Activated T-cell treated with anti-CD3 and anti-CD28 coated beads for 48 hours (primary cell): Measurements from ENCODE around the gene PRKACA.
"Not testable (repeated sequence)": the region's sequence is repeated elsewhere in the genome, so short reads cannot be mapped to it uniquely, and the experiment has no call there.

Experiments
- DNase-seq: peaks from one replicate; pipeline ENCODE4 v3.0.0-alpha.2; 2020; ENCODE audit warnings: low read depth

Gene PRKACA

GRCh38 chr19:14147797-14148605 lies 30.4 kb upstream of the PRKACA start:
- DNase-seq, result peak; percentile 55

GRCh38 chr19:14146789-14147216 lies 29.2 kb upstream of the PRKACA start:
- no peak for DNase-seq

- DNase-seq, result not testable (repeated sequence)
Observed at GRCh38 chr19:14146169-14146568, 28.6 kb upstream of the PRKACA start.

- no peak for DNase-seq
Observed at GRCh38 chr19:14145381-14145780, 27.8 kb upstream of the PRKACA start.

- DNase-seq, result no peak
Observed at GRCh38 chr19:14142262-14143190, 25.0 kb upstream of the PRKACA start.

DNA sequence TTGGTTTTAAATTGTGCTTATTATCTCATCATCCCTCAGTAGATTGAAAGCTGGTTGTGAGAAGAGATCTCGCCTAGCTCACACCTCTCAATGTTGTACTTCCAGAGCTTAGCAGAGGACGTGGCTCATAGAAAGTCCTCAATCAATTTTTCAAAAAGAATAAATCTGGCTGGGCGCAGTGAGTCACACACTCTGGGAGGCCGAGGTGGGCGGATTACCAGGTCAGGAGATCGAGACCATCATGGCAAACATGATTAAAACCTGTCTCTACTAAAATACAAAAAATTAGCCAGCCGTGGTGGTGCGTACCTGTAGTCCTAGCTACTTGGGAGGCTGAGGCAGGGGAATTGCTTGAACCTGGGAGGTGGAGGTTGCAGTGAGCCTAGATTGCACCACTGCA lies 23.5 kb upstream of the PRKACA start:
- no peak for DNase-seq

- DNase-seq, result no peak
Observed at GRCh38 chr19:14139944-14140343, 22.4 kb upstream of the PRKACA start.

DNA sequence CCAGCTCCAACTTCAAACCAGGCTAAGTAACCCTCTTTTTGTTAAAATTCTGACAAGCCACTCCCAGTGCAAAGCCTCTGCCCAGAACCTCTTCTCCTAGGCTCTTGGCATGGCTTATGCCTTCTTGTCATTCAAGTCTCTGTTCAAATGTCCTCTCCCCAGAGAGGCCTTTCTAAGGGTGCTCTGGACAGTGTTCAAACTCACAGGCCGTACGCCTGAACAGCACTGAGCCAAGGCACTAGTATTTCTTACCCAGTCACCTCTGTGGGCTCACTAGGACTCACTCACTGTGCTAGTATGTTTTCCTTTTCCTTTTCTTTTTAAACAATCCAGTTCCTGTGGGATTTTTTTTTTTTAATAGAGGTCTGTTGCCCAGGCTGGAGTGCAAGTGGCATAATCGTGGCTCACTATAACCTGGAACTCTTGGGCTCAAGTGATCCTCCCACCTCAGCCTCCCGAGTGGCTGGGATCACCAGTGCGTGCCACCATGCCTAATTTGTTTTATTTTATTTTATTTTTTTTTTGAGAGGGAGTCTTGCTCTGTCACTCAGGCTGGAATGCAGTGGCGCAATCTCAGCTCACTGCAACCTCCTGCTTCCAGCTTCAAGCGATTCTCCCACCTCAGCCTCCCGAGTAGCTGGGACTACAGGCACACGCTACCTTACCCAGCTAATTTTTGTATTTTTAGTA lies 21.2 kb upstream of the PRKACA start:
- DNase-seq, result no peak

DNA sequence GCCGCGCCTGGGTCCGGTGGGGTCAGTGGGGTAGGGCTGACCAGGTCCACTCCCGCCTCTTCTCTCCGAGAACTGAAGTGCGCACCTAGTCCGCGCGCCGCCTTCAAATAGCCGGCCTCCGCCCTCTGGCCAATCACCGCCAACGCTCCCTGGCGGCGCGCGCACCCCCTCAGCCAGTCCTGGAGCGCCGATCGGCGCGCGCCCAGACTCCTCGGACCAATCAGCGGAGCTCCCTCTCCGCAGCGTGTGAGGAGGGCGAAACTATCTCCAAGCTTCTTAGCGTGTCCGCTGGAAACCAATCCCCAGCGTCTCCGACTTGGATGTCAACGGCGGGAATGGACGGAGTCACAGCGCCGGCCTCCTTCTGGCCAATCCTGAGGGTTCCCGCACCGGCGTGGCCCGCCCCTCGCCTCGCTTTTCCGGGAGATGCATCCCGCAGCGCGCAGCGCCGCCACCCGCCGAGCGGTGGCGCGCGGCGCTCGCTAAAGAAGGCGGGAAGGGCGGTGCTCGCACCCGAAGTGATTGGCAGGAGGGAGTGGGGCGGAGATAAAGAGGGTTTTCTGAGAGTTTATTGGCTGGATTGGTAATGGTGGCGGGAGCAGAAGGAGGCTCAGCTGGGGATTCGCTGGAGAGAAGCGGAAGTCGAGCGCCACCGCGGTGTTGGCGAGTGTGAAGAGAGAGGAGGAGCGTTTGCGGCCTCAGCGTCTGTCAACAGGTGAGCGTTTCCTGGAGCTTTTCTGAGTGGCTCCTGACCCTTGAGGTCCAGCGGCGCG lies 19.1 kb upstream of the PRKACA start, which contains the start of gene ASF1B:
Gene ASF1B (minus strand): TSS at position 81 of the 773 bp plus-strand sequence. CDS start 133 bp downstream, outside the sequence.
- peak; percentile 98 for DNase-seq

DNA sequence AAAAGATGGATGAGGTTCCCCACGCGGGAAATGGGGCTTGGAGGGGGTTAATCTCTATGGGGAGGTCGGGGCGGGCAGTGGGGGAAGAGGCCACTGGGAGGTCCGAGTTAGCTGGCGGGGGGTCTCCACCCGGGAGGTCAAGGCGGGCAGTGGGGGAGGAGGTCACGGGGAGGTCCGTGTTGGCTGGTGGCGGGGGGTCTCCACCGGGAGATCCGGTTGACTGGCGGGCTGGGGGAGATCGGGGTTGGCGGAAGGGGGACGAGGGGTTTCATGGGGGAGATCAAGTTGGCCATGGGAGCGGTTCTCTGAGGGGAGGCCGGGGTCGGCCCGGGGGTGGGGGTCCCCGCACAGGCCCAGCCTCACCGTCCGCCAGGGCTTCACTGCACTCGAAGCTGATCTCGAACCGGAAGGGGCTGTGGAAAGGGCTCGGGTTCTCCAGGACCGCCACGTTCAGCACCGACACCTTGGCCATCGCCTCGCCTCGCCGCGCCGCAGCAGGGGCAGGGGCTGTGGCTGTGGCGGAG lies 18.5 kb upstream of the PRKACA start:
- no peak for DNase-seq

DNA sequence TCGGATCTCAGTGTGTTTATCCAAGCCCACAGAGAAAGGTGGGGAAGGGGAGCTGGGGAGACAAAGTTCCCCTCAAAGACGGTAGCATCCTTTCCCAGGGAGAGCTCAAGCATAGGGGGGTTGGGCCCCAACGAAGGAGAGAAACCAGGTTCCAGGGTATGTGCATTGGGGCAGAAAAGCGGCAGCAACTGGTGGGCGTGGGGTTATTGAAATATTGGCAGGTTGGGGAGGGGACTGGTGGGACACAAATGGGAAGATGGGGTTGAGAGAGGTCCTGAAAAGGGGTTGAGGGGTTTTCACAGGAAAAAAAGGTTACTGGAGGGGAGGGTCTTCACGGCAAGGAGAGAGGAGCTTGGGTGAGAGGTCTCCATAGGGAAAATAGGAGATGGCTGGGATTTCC lies 17.8 kb upstream of the PRKACA start:
- DNase-seq, result no peak

GRCh38 chr19:14127929-14128509 lies 10.5 kb upstream of the PRKACA start:
- no peak for DNase-seq

DNA sequence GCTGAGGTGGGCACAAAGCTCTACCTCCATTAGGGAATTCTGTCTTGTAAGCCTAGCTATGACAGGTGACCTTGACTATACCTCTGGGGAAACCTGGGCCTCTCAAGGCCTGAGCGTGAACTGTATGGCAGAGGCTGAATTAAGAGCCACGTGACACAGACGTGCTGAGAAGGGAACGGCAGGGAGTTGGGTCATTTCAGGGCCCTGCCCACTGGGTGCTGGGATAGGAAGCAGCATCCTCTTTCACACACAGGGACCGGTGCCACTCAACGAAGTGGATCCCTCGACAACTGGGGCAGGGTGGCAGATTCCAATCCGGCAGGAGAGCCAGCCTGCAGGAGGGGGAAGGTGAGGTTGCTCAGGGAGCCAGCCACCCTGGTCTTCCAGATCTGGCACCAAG lies 9.6 kb upstream of the PRKACA start:
- DNase-seq, result no peak

DNA sequence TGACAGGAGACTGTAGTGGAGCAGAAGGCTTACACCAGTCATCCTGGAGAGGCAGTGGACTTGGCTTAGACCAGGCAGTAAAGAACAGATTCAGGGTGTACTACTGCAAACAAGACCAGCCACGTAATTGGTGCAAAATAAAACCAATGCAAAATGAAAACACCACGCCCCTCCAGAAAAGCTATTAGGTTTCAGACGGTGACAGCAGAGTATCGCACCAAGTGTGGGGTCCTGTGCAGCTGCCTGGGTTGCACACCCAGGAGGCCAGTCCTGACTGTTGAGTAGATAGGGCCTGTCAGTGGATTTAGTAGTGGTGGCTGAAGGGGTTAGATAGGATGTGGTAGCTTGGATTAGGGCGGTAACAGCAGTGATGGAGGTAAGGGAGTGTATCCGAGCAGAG lies 5.4 kb upstream of the PRKACA start:
- DNase-seq, result no peak

DNA sequence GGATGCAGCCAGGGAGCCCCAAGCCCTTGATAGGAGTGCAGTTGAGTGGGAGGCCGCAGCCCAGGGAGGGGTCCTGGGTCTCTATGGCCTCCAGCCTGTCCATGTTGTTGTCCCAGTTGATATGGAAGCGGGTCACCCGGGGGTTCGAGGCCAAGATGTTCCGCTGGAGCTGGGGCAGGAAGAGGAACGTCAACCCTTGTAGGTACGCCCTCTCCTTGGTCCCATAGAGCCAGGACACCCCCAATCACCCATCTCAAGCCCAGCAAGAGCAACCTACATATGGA lies 2.9 kb upstream of the PRKACA start:
- no peak for DNase-seq

- no peak for DNase-seq
Observed at GRCh38 chr19:14119644-14120496, 2.3 kb upstream of the PRKACA start.

DNA sequence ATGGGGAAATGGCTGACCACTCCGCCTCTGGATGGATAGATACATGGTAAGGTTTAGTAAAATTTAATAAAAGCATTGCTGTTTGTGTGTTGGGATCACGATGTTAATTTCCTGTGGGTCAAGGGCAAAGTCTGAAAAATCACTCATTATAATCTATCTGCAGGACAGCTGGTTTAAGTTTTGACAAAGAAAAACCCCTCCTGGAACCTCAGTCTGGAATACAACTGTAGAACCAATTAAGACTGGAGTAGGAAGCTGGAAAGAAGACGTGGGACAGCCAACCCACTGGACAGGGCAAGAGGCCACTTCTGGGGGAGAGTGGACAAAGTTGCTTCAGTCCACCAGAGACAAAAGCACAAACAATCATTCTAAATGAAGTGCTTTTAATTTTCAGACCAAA lies 1.6 kb upstream of the PRKACA start:
- no peak for DNase-seq

GRCh38 chr19:14118165-14119051 lies 846 bp upstream of the PRKACA start:
- no peak for DNase-seq

GRCh38 chr19:14116918-14117578 lies 514 bp downstream of the PRKACA start:
- no peak for DNase-seq
